H1 (cell line): Measurements from ENCODE around the gene CPHXL. TPM values are rescaled to one million over a fixed set of nuclear protein-coding genes. Genes with fewer than 3 reads are reported as not detected.

ENCODE experiments used
- CTCF ChIA-PET: fragments of 300-600 bp; sonication (Branson Sonifier 250); formaldehyde crosslinking; loops from one replicate; lab custom pipeline; 2021; ENCODE audit not compliant: partially characterized antibody; lab: Charles Lee
- POLR2A ChIA-PET: fragments of 300-600 bp; sonication (Branson Sonifier 250); formaldehyde crosslinking; loops from one replicate; lab custom pipeline; 2021; ENCODE audit warnings: inconsistent platforms; ENCODE audit not compliant: partially characterized antibody; lab: Charles Lee
- DNase-seq, 2 experiments: peaks; one replicate each; pipeline versions ENCODE4 v3.0.0 to v3.0.0-alpha.2; 2010 to 2022; ENCODE audit warnings: low spot score in 2 of 2, low read depth in 1 of 2, mixed read lengths in 1 of 2
- FAIRE-seq: peaks from 2 replicates; lab custom pipeline; 2011; peaks lifted over from hg19 to GRCh38; lab: Jason Lieb, UNC
- H2AFZ ChIP-seq: 2 replicates; pipeline ENCODE4 v1.8.1; 2012; ENCODE audit warnings: low read length, inconsistent platforms
- H2AK5ac ChIP-seq: 2 replicates; pipeline ENCODE4 v1.6.1; 2013; ENCODE audit warnings: low read depth, low read length
- H2BK120ac ChIP-seq: replicated peaks from 2 replicates; pipeline ENCODE3; 2013; ENCODE audit warnings: low read depth, low read length, inconsistent platforms
- H2BK12ac ChIP-seq: 2 replicates; pipeline ENCODE4 v1.6.1; 2013; ENCODE audit warnings: low read depth, low read length
- H2BK15ac ChIP-seq: 2 replicates; pipeline ENCODE4 v1.6.1; 2013; ENCODE audit warnings: low read length
- H2BK20ac ChIP-seq: 2 replicates; pipeline ENCODE4 v1.6.1; 2013; ENCODE audit warnings: low read length
- H2BK5ac ChIP-seq: 2 replicates; pipeline ENCODE4 v1.6.1; 2013; ENCODE audit warnings: low read depth, low read length
- H3K14ac ChIP-seq: 2 replicates; pipeline ENCODE4 v1.6.1; 2013; ENCODE audit warnings: inconsistent platforms; ENCODE audit not compliant: insufficient read length
- H3K18ac ChIP-seq: 2 replicates; pipeline ENCODE4 v1.6.1; 2013; ENCODE audit warnings: low read length; ENCODE audit errors: extremely low read depth
- H3K23ac ChIP-seq: 2 replicates; pipeline ENCODE4 v1.6.1; 2013; ENCODE audit warnings: inconsistent platforms; ENCODE audit not compliant: insufficient read length
- H3K23me2 ChIP-seq: 2 replicates; pipeline ENCODE4 v1.6.1; 2013; ENCODE audit warnings: low read depth, low read length
- H3K27ac ChIP-seq: 2 replicates; pipeline ENCODE4 v1.6.1; 2011; ENCODE audit warnings: low read depth, low read length, inconsistent platforms
- H3K27me3 ChIP-seq, 4 experiments: replicated peaks in 1 of 4; 1 replicate in 1 of 4; 2 replicates in 3 of 4; pipeline versions ENCODE4 v1.6.1 to v1.8.1; 2011 to 2013; ENCODE audit warnings: low read length in 3 of 4, mild to moderate bottlenecking in 3 of 4, inconsistent platforms in 2 of 4, mixed read lengths in 2 of 4, moderate library complexity in 1 of 4; ENCODE audit not compliant: control insufficient read depth in 3 of 4, insufficient read depth in 3 of 4; ENCODE audit errors: extremely low read depth in 1 of 4
- H3K36me3 ChIP-seq, 4 experiments: 2 replicates each; pipeline versions ENCODE4 v1.6.1 to v1.8.1; 2011 to 2013; ENCODE audit warnings: mild to moderate bottlenecking in 4 of 4, low read length in 3 of 4, moderate library complexity in 2 of 4, control low read depth in 1 of 4, inconsistent platforms in 1 of 4; ENCODE audit not compliant: insufficient read depth in 4 of 4, control insufficient read depth in 2 of 4
- H3K4ac ChIP-seq: replicated peaks from 2 replicates; pipeline ENCODE3; 2013; ENCODE audit warnings: low read length, low read depth, mixed read lengths, inconsistent platforms; ENCODE audit not compliant: insufficient read length
- H3K4me1 ChIP-seq, 4 experiments: replicated peaks in 1 of 4; 1 replicate in 1 of 4; 2 replicates in 3 of 4; pipeline versions ENCODE4 v1.6.1 to v1.8.1; 2011 to 2013; ENCODE audit warnings: low read length in 3 of 4, inconsistent platforms in 2 of 4, mixed read lengths in 1 of 4; ENCODE audit not compliant: insufficient read depth in 4 of 4, control insufficient read depth in 3 of 4
- H3K4me2 ChIP-seq, 2 experiments: 2 replicates each; pipeline versions ENCODE4 v1.6.1 to v1.8.1; 2011 to 2013; ENCODE audit warnings: low read depth in 2 of 2, low read length in 2 of 2, control low read depth in 1 of 2, inconsistent platforms in 1 of 2, mild to moderate bottlenecking in 1 of 2; ENCODE audit not compliant: insufficient read depth in 1 of 2
- H3K4me3 ChIP-seq, 4 experiments: fragments of 200-600, 300-600 bp in 1 of 4; sonication (generic), shearing (Covaris generic), sonication (Bioruptor Twin) in 1 of 4; 2 replicates each; pipeline versions ENCODE4 v1.5.1 to v1.8.1; 2011 to 2016; ENCODE audit warnings: low read length in 4 of 4, low read depth in 3 of 4, control low read depth in 2 of 4, inconsistent platforms in 2 of 4, mild to moderate bottlenecking in 2 of 4, mixed read lengths in 1 of 4, moderate library complexity in 1 of 4; ENCODE audit not compliant: insufficient read depth in 2 of 4; ENCODE audit errors: extremely low read depth in 1 of 4
- H3K56ac ChIP-seq: replicated peaks from 2 replicates; pipeline ENCODE3; 2013; ENCODE audit warnings: low read depth, mild to moderate bottlenecking, mixed read lengths, low read length, inconsistent platforms; ENCODE audit not compliant: insufficient read length
- H3K79me1 ChIP-seq: 2 replicates; pipeline ENCODE4 v1.6.1; 2013; ENCODE audit warnings: low read depth, low read length, control low read depth
- H3K79me2 ChIP-seq, 2 experiments: 2 replicates each; pipeline versions ENCODE4 v1.6.1 to v1.8.1; 2012 to 2013; ENCODE audit warnings: low read length in 2 of 2, mild to moderate bottlenecking in 2 of 2, inconsistent platforms in 1 of 2; ENCODE audit not compliant: insufficient read depth in 2 of 2, control insufficient read depth in 1 of 2
- H3K9ac ChIP-seq, 4 experiments: replicated peaks in 1 of 4; 1 replicate in 1 of 4; 2 replicates in 3 of 4; pipeline versions ENCODE4 v1.6.1 to v1.8.1; 2011 to 2013; ENCODE audit warnings: low read depth in 3 of 4, low read length in 3 of 4, control low read depth in 2 of 4, mild to moderate bottlenecking in 2 of 4, moderate library complexity in 2 of 4, inconsistent platforms in 1 of 4; ENCODE audit errors: extremely low read depth in 1 of 4
- H3K9me3 ChIP-seq, 2 experiments: 2 replicates each; pipeline versions ENCODE4 v1.6.1 to v1.8.1; 2012 to 2013; ENCODE audit warnings: mild to moderate bottlenecking in 2 of 2, moderate library complexity in 2 of 2, control low read depth in 1 of 2, inconsistent platforms in 1 of 2, low read depth in 1 of 2, low read length in 1 of 2, mixed read lengths in 1 of 2; ENCODE audit not compliant: insufficient read depth in 2 of 2
- H4K20me1 ChIP-seq, 2 experiments: replicated peaks in 1 of 2; 2 replicates each; pipeline versions ENCODE3 to v1.8.1; 2011 to 2013; ENCODE audit warnings: inconsistent platforms in 2 of 2, low read length in 2 of 2, mild to moderate bottlenecking in 1 of 2; ENCODE audit not compliant: insufficient read depth in 2 of 2, control insufficient read depth in 1 of 2
- H4K5ac ChIP-seq: 2 replicates; pipeline ENCODE4 v1.6.1; 2013; ENCODE audit warnings: low read length, low read depth, mixed read lengths, inconsistent platforms; ENCODE audit not compliant: insufficient read length
- H4K8ac ChIP-seq: 2 replicates; pipeline ENCODE4 v1.8.0; 2013; ENCODE audit warnings: mild to moderate bottlenecking, moderate library complexity, low read length, inconsistent platforms; ENCODE audit not compliant: insufficient read depth; ENCODE audit errors: extremely low read depth
- H4K91ac ChIP-seq: replicated peaks from 2 replicates; pipeline ENCODE3; 2013; ENCODE audit warnings: low read length, mixed read lengths, inconsistent platforms; ENCODE audit not compliant: insufficient read length
- RNF2 ChIP-seq: fragments of 200-900, 300-1000 bp; sonication (generic); IDR thresholded peaks from 2 replicates; pipeline ENCODE4 v1.7.1; 2016; ENCODE audit warnings: borderline replicate concordance, low read depth, mild to moderate bottlenecking, antibody characterized with exemption, low read length; ENCODE audit not compliant: poor library complexity, severe bottlenecking; ENCODE audit errors: missing control alignments
- polyA plus RNA-seq, 7 experiments: library from polyadenylated mRNA; depleted of rRNA in 3 of 7; stranded (reverse) in 5 of 7; unstranded in 2 of 7; fragments of >200 nt in 5 of 7; fragments of 200-250 nt in 2 of 7; gene quantifications; 1 replicate in 5 of 7; 2 replicates in 1 of 7; 4 replicates in 1 of 7; pipeline versions ENCODE4 v1.2.1 to v1.2.3, GENCODE V29; 2011 to 2013; ENCODE audit warnings: missing spikeins in 2 of 7, mixed read lengths in 2 of 7
- total RNA-seq: library from RNA; stranded (reverse); fragmentation: NEBNext Ultra II Directional; extraction: Animal tissue kit (Norgen Biotek cat#: 25700); gene quantifications from 2 replicates; pipeline ENCODE4 v1.2.1, GENCODE V29; 2021

CPHXL gene
- total and polyA plus RNA-seq, 2 of the 8 experiments (the other 6 are each of a cell fraction or from before 2014, with no cell fraction given), result not detected

- no peak overlapping the region for H3K9ac ChIP-seq
- H3K14ac ChIP-seq, result no peak overlapping the region
- no peak overlapping the region for H3K4ac ChIP-seq
- peaks cover 32 to 39% of the 10 kb centered on the region in 2 experiments for H3K9me3 ChIP-seq
- FAIRE-seq, result no peak
- no peak overlapping the region for H2AFZ ChIP-seq
- no peak overlapping the region for H3K18ac ChIP-seq
- no peaks in the 10 kb centered on the region for H3K27me3 ChIP-seq
- no peak overlapping the region for H2BK15ac ChIP-seq
- H4K91ac ChIP-seq, result no peak overlapping the region
- no peak overlapping the region for H3K27ac ChIP-seq
- no peak overlapping the region for H2BK20ac ChIP-seq
- CTCF ChIA-PET, result no interaction called here
- no peak overlapping the region for H2BK5ac ChIP-seq
- peaks cover 2% of the 10 kb centered on the region; the same call in 1 of the 2 replicates for H3K23me2 ChIP-seq
- H4K20me1 ChIP-seq, result no peaks in the 10 kb centered on the region
- H3K79me2 ChIP-seq, result no peaks in the 10 kb centered on the region
- H4K5ac ChIP-seq, result no peak overlapping the region
- H2BK120ac ChIP-seq, result no peak overlapping the region
- H3K4me3 ChIP-seq, result no peak overlapping the region
- H3K4me2 ChIP-seq, result no peak overlapping the region
- TF ChIP-seq RNF2, result no peak
- no peak overlapping the region for H2AK5ac ChIP-seq
- H3K56ac ChIP-seq, result no peak overlapping the region
- H3K23ac ChIP-seq, result no peak overlapping the region
- no peaks in the 10 kb centered on the region for H3K79me1 ChIP-seq
- H4K8ac ChIP-seq, result no peak overlapping the region
- no peaks in the 10 kb centered on the region for H3K4me1 ChIP-seq
- DNase-seq, result no peak
- no peaks in the 10 kb centered on the region for H3K36me3 ChIP-seq
- H2BK12ac ChIP-seq, result no peak overlapping the region
- POLR2A ChIA-PET, result no interaction called here
Measured at GRCh38 chr16:75687361-75687760, 38.9 kb downstream of the CPHXL start.
